HL-60 (cell line): Measurements from ENCODE around the gene SPINK9.

Source experiments
- DNase-seq, 2 experiments: peaks; one replicate each; pipeline ENCODE4 v3.0.0-alpha.2; 2010 to 2020; ENCODE audit warnings: low read depth in 1 of 2, low spot score in 1 of 2
- H3K27ac ChIP-seq: fragments of 250-450 bp; sonication (Bioruptor Pico); replicated peaks from 2 replicates; pipeline ENCODE4 v1.5.1; 2020; ENCODE audit warnings: mild to moderate bottlenecking, moderate library complexity
- H3K27me3 ChIP-seq: fragments of 250-450 bp; sonication (Bioruptor Pico); 2 replicates; pipeline ENCODE4 v1.5.1; 2021; ENCODE audit warnings: mild to moderate bottlenecking, moderate library complexity; ENCODE audit not compliant: insufficient read depth, poor library complexity, severe bottlenecking
- H3K4me3 ChIP-seq: replicated peaks from 2 replicates; pipeline ENCODE4 v1.5.1; 2011; ENCODE audit warnings: mild to moderate bottlenecking, control low read depth, low read length; ENCODE audit not compliant: insufficient read depth
- GABPA ChIP-seq: IDR thresholded peaks from 2 replicates; pipeline ENCODE4 v1.6.1; 2012; ENCODE audit warnings: low read depth
- POLR2AphosphoS5 ChIP-seq: IDR thresholded peaks from 2 replicates; pipeline ENCODE4 v1.6.1; 2012; ENCODE audit warnings: low read depth
- SPI1 ChIP-seq: IDR thresholded peaks from 2 replicates; pipeline ENCODE4 v1.6.1; 2012; ENCODE audit warnings: low read depth, mild to moderate bottlenecking, borderline replicate concordance
- TF ChIP-seq, protein P1 (sequence below): IDR thresholded peaks from one replicate; pipeline ENCODE4 v1.5.1; 2011; ENCODE audit warnings: low read length, control low read depth, inconsistent platforms; ENCODE audit not compliant: insufficient read depth
- TF ChIP-seq, protein P2 (sequence below): IDR thresholded peaks from 2 replicates; pipeline ENCODE4 v1.6.1; 2012; ENCODE audit warnings: low read depth; ENCODE audit not compliant: insufficient replicate concordance

Gene SPINK9

DNA sequence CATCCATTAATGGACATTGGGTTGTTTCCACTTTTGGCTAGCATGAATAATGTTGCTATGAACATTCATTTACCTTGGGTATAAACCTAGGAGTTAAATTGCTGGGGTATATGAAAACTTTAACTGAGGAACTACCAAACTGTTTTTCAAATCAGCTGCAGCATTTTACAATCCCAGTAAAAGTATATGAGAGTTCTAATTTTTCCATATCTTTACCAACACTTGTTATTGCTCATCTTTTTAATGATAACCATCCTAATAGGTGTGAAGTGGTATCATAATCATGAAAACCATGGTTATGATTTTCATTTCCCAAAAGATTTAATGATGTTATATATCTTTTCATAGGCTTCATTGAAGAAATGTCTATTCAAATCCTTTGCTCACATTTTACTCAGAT, 32.9 kb downstream of the SPINK9 start:
- Histone ChIP-seq H3K4me3 (no peak overlapping the region), H3K27ac (no peak overlapping the region), H3K27me3 (no peaks in the 10 kb centered on the region)
- DNase-seq, result no peak
- TF ChIP-seq, protein P1, sequence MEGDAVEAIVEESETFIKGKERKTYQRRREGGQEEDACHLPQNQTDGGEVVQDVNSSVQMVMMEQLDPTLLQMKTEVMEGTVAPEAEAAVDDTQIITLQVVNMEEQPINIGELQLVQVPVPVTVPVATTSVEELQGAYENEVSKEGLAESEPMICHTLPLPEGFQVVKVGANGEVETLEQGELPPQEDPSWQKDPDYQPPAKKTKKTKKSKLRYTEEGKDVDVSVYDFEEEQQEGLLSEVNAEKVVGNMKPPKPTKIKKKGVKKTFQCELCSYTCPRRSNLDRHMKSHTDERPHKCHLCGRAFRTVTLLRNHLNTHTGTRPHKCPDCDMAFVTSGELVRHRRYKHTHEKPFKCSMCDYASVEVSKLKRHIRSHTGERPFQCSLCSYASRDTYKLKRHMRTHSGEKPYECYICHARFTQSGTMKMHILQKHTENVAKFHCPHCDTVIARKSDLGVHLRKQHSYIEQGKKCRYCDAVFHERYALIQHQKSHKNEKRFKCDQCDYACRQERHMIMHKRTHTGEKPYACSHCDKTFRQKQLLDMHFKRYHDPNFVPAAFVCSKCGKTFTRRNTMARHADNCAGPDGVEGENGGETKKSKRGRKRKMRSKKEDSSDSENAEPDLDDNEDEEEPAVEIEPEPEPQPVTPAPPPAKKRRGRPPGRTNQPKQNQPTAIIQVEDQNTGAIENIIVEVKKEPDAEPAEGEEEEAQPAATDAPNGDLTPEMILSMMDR, result no peak
- TF ChIP-seq, protein P2, sequence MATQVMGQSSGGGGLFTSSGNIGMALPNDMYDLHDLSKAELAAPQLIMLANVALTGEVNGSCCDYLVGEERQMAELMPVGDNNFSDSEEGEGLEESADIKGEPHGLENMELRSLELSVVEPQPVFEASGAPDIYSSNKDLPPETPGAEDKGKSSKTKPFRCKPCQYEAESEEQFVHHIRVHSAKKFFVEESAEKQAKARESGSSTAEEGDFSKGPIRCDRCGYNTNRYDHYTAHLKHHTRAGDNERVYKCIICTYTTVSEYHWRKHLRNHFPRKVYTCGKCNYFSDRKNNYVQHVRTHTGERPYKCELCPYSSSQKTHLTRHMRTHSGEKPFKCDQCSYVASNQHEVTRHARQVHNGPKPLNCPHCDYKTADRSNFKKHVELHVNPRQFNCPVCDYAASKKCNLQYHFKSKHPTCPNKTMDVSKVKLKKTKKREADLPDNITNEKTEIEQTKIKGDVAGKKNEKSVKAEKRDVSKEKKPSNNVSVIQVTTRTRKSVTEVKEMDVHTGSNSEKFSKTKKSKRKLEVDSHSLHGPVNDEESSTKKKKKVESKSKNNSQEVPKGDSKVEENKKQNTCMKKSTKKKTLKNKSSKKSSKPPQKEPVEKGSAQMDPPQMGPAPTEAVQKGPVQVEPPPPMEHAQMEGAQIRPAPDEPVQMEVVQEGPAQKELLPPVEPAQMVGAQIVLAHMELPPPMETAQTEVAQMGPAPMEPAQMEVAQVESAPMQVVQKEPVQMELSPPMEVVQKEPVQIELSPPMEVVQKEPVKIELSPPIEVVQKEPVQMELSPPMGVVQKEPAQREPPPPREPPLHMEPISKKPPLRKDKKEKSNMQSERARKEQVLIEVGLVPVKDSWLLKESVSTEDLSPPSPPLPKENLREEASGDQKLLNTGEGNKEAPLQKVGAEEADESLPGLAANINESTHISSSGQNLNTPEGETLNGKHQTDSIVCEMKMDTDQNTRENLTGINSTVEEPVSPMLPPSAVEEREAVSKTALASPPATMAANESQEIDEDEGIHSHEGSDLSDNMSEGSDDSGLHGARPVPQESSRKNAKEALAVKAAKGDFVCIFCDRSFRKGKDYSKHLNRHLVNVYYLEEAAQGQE, result no peak
- no peak for TF ChIP-seq POLR2AphosphoS5
- TF ChIP-seq SPI1, result no peak
- TF ChIP-seq GABPA, result no peak

DNA sequence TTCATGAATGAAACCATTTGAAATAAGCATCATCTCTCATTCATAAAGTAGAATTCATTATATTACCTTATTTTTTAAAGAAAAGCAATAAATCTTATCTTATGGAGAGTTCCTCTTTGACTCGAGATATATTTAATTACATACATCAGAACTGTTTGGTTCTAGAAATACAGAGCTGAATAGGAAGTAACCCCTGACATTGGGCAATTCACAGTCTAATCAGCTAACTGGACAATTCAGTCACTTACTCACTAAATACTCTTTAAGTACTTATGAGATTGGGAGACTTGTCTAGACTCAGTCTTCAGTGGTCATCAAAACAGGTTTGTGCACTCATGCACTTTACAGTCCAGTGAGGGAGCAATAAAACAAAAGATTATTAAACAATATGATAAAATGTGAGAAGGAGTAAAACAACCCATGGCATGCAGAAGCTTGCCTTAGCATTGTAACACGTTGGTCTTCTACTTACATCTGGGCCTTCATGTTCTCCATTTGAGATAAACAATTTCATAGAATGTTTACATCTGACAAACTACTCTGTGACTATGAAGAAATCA, 36.9 kb downstream of the SPINK9 start:
- no peak overlapping the region for H3K27ac ChIP-seq
- no peak for DNase-seq
- H3K27me3 ChIP-seq, result no peaks in the 10 kb centered on the region
- TF ChIP-seq SPI1 (no peak), GABPA (no peak), POLR2AphosphoS5 (no peak)
- TF ChIP-seq, protein P1, result no peak
- TF ChIP-seq, protein P2, result no peak
- H3K4me3 ChIP-seq, result no peak overlapping the region

DNA sequence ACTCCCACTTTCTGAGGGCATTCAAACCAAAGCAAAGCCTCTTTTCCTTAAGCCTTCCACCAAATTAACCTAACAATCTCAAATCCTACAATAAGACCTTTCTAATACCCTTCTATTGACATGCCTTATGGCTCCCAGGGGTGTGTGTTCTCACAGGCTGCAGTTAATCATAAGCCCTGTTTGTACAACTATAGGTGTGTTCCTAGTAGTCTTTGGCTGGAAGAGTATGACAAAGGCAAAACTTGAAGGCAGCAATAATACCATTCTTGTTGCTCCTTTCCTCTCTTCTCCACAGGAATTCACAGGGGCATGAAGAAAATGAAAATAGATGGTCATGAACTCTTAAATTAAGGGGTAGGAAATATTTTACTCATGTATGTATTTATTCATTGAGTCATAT, 37.5 kb downstream of the SPINK9 start:
- TF ChIP-seq, protein P1, result no peak
- TF ChIP-seq SPI1, result no peak
- TF ChIP-seq POLR2AphosphoS5, result no peak
- TF ChIP-seq GABPA, result no peak
- TF ChIP-seq, protein P2, result no peak
- H3K27me3 ChIP-seq, result no peaks in the 10 kb centered on the region
- no peak for DNase-seq
- no peak overlapping the region for H3K27ac ChIP-seq
- no peak overlapping the region for H3K4me3 ChIP-seq
